ENCODE measurements around the gene RADX.

RADX gene

DNA sequence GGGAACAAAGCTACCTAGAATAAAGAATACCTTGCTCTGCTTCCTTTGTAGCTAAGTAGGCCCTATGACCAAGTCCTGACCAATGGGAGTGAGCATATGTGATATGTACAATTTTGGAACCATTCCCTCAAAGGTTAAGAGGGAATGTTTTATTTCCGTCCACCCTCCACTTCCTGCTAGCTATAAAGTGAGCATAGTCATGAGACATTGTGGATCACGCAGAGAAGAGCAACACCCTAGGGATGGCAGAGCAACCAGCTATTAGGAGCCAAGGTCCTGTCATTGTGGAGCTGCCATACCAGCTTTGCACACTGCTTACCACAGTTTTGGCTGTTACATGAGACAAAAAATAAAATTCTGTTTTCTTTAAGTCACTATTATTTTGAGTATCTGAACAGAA lies 68.9 kb downstream of the RADX start (continued):
- TF ChIP-seq, protein P1, sequence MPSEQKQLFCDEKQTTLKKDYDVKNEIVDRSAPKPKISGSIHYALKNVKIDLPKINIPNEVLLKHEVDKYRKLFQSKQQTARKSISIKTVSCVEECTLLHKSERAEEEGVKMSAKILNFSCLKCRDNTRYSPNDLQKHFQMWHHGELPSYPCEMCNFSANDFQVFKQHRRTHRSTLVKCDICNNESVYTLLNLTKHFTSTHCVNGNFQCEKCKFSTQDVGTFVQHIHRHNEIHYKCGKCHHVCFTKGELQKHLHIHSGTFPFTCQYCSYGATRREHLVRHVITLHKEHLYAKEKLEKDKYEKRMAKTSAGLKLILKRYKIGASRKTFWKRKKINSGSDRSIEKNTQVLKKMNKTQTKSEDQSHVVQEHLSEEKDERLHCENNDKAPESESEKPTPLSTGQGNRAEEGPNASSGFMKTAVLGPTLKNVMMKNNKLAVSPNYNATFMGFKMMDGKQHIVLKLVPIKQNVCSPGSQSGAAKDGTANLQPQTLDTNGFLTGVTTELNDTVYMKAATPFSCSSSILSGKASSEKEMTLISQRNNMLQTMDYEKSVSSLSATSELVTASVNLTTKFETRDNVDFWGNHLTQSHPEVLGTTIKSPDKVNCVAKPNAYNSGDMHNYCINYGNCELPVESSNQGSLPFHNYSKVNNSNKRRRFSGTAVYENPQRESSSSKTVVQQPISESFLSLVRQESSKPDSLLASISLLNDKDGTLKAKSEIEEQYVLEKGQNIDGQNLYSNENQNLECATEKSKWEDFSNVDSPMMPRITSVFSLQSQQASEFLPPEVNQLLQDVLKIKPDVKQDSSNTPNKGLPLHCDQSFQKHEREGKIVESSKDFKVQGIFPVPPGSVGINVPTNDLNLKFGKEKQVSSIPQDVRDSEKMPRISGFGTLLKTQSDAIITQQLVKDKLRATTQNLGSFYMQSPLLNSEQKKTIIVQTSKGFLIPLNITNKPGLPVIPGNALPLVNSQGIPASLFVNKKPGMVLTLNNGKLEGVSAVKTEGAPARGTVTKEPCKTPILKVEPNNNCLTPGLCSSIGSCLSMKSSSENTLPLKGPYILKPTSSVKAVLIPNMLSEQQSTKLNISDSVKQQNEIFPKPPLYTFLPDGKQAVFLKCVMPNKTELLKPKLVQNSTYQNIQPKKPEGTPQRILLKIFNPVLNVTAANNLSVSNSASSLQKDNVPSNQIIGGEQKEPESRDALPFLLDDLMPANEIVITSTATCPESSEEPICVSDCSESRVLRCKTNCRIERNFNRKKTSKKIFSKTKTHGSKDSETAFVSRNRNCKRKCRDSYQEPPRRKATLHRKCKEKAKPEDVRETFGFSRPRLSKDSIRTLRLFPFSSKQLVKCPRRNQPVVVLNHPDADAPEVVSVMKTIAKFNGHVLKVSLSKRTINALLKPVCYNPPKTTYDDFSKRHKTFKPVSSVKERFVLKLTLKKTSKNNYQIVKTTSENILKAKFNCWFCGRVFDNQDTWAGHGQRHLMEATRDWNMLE (tag by site-specific recombination; conservative IDR thresholded peaks at IDR 0.05; ENCODE audit: low read depth) = no peak
- TF ChIP-seq ZSCAN23 (tag by site-specific recombination; IDR thresholded peaks at IDR 0.05) = no peak
- TF ChIP-seq ZFHX2 (tag by site-specific recombination; conservative IDR thresholded peaks at IDR 0.05) = no peak

DNA sequence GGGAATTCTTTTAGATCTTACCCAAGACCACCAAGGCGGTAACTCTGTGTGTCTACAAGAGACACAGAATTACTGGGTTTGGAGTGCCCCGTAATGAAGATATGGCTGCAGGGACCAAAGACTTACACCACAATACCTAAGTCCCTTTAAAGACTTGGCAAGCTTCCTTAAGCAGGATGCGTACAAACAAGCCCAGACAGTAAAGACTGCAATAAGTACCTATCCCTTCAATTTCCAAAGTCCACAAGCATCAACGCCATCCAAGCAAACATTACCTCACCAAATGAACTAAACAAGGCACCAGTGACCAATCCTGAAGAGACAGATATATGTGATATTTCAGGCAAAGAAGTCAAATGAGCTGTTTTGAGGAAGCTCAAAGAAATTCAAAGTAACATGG lies 72.4 kb downstream of the RADX start:
- TF ChIP-seq ZNF792 (tag by site-specific recombination; IDR thresholded peaks at IDR 0.05) = no peak
- TF ChIP-seq ZNF248 (tag by site-specific recombination; IDR thresholded peaks at IDR 0.05) = no peak
- TF ChIP-seq, protein P2, sequence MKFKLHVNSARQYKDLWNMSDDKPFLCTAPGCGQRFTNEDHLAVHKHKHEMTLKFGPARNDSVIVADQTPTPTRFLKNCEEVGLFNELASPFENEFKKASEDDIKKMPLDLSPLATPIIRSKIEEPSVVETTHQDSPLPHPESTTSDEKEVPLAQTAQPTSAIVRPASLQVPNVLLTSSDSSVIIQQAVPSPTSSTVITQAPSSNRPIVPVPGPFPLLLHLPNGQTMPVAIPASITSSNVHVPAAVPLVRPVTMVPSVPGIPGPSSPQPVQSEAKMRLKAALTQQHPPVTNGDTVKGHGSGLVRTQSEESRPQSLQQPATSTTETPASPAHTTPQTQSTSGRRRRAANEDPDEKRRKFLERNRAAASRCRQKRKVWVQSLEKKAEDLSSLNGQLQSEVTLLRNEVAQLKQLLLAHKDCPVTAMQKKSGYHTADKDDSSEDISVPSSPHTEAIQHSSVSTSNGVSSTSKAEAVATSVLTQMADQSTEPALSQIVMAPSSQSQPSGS (tag by site-specific recombination; IDR thresholded peaks at IDR 0.05; ENCODE audit: low read depth) = no peak
- no peak for TF ChIP-seq BCL11A (tag by site-specific recombination; IDR thresholded peaks at IDR 0.05; ENCODE audit: low read depth)
- TF ChIP-seq ZNF626 (tag by site-specific recombination; IDR thresholded peaks at IDR 0.05) = no peak
- TF ChIP-seq REPIN1 (tag by site-specific recombination; IDR thresholded peaks at IDR 0.05; ENCODE audit: low read depth) = no peak
- TF ChIP-seq ZNF211 (tag by site-specific recombination; IDR thresholded peaks at IDR 0.05; ENCODE audit: low read depth) = no peak
- TF ChIP-seq, protein P3, sequence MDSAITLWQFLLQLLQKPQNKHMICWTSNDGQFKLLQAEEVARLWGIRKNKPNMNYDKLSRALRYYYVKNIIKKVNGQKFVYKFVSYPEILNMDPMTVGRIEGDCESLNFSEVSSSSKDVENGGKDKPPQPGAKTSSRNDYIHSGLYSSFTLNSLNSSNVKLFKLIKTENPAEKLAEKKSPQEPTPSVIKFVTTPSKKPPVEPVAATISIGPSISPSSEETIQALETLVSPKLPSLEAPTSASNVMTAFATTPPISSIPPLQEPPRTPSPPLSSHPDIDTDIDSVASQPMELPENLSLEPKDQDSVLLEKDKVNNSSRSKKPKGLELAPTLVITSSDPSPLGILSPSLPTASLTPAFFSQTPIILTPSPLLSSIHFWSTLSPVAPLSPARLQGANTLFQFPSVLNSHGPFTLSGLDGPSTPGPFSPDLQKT (IDR thresholded peaks at IDR 0.05; ENCODE audit: borderline replicate concordance, low read depth, low read length) = no peak
- TF ChIP-seq ZNF169 (tag by site-specific recombination; IDR thresholded peaks at IDR 0.05) = no peak
- TF ChIP-seq IKZF3 (tag by site-specific recombination; IDR thresholded peaks at IDR 0.05) = no peak
- no peak for TF ChIP-seq HOXA7 (CRISPR knock-in tag; IDR thresholded peaks at IDR 0.05; ENCODE audit: borderline replicate concordance)
- no peak for TF ChIP-seq ZNF560 (tag by site-specific recombination; IDR thresholded peaks at IDR 0.05; ENCODE audit: borderline replicate concordance)
- TF ChIP-seq, protein P4, sequence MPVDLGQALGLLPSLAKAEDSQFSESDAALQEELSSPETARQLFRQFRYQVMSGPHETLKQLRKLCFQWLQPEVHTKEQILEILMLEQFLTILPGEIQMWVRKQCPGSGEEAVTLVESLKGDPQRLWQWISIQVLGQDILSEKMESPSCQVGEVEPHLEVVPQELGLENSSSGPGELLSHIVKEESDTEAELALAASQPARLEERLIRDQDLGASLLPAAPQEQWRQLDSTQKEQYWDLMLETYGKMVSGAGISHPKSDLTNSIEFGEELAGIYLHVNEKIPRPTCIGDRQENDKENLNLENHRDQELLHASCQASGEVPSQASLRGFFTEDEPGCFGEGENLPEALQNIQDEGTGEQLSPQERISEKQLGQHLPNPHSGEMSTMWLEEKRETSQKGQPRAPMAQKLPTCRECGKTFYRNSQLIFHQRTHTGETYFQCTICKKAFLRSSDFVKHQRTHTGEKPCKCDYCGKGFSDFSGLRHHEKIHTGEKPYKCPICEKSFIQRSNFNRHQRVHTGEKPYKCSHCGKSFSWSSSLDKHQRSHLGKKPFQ (tag by site-specific recombination; IDR thresholded peaks at IDR 0.05) = no peak

More for the DNA sequence above, 72.4 kb downstream of the RADX start:
- ChIA-PET POLR2A (no interaction called here), CTCF (no interaction called here)
- H3K4me3 ChIP-seq (ENCODE audit: low read depth, low read length) = no peak overlapping the region
- H3K36me3 ChIP-seq (ENCODE audit: control insufficient read depth in 2 of 2, insufficient read depth in 1 of 2, low read length in 2 of 2) = no peaks in the 10 kb centered on the region
- no peaks in the 10 kb centered on the region for H3K9me3 ChIP-seq (ENCODE audit: control insufficient read depth, insufficient read depth, low read depth, low read length)
- no peaks in the 10 kb centered on the region for H3K4me1 ChIP-seq (ENCODE audit: control insufficient read depth, insufficient read depth, low read length)
- no peak overlapping the region for H3K27ac ChIP-seq (ENCODE audit: extremely low read depth, low read depth, low read length)
